Prostate gland (tissue), 2 donors: ENCODE measurements around the gene ADGRD1. TPM values are rescaled to one million over a fixed set of nuclear protein-coding genes. Genes with fewer than 3 reads are reported as not detected.
"Not testable (repeated sequence)": the region's sequence is repeated elsewhere in the genome, so short reads cannot be mapped to it uniquely, and the experiment has no call there.

ENCODE experiments used
- DNase-seq: peaks from one replicate; pipeline ENCODE4 v3.0.0-alpha.2; 2019; ENCODE audit warnings: low spot score
- H3K27ac ChIP-seq, 2 donors: fragments of 200-600 bp; sonication (generic); 2 replicates each; pipeline ENCODE4 v1.5.1; 2017 to 2019
- H3K27me3 ChIP-seq: fragments of 200-600 bp; sonication (generic); replicated peaks from 2 replicates; pipeline ENCODE4 v1.5.1; 2019; ENCODE audit not compliant: insufficient read depth
- H3K36me3 ChIP-seq, 2 donors: fragments of 200-600 bp; sonication (generic); 1 replicate in 1 of 2; 2 replicates in 1 of 2; pipeline versions ENCODE4 v1.5.1 to v1.8.1; 2017 to 2019
- H3K4me1 ChIP-seq: fragments of 200-600 bp; sonication (generic); replicated peaks from 2 replicates; pipeline ENCODE4 v1.5.1; 2019
- H3K4me3 ChIP-seq, 2 donors: fragments of 200-600 bp; sonication (generic); 2 replicates each; pipeline ENCODE4 v1.5.1; 2017 to 2019
- H3K9me3 ChIP-seq: fragments of 200-600 bp; sonication (generic); 2 replicates; pipeline ENCODE4 v1.5.1; 2017
- POLR2A ChIP-seq: fragments of 450-650 bp; IDR thresholded peaks from one replicate; pipeline ENCODE4 v1.6.1; 2016; ENCODE audit warnings: antibody characterized with exemption, mild to moderate bottlenecking
- POLR2AphosphoS5 ChIP-seq: sonication (generic); formaldehyde crosslinking; IDR thresholded peaks from one replicate; pipeline ENCODE4 v1.6.1; 2017; ENCODE audit warnings: antibody characterized with exemption
- whole genome bisulfite sequencing: methylation state at CpG from one replicate; pipeline ENCODE4 v1.1.5; 2018; 5-methylcytosine and 5-hydroxymethylcytosine counted together
- intact Hi-C: fragments of 100-400 bp; cut with DNase I; formaldehyde crosslinking; loops from one replicate; pipeline ENCODE4 v1.14.2; 2022
- total RNA-seq, 2 donors: library from RNA; depleted of rRNA; stranded (reverse); fragments of >200 nt; gene quantifications; one replicate each; pipeline ENCODE4 v1.1.0, GENCODE V29; 2016
- TF ChIP-seq, protein P1 (sequence below), 4 experiments: fragments of 200-600 bp in 2 of 4; fragments of 450-650 bp in 2 of 4; sonication (generic) in 2 of 4; IDR thresholded peaks; 1 replicate in 3 of 4; 2 replicates in 1 of 4; pipeline ENCODE4 v1.5.1; 2016 to 2019; ENCODE audit warnings: antibody characterized with exemption in 4 of 4, mild to moderate bottlenecking in 2 of 4, moderate library complexity in 2 of 4

ADGRD1 gene
- total RNA-seq, result 10 to 100 TPM in 1 of 2 donors, 1 to 10 TPM in 1; 4.3 to 20.9 TPM

GRCh38 chr12:130953771-130954543 lies at the start of gene ADGRD1:
ADGRD1 (plus strand) TSS chr12:130953907; CDS start chr12:130954466, 559 bp downstream.
- intact Hi-C loops, result loop anchor here (5.0 kb wide), 1 partner anchor 37 kb away; no protein-coding TSS in a partner anchor
- Histone ChIP-seq H3K9me3 (no peaks in the 10 kb centered on the region), H3K4me1 (no peaks in the 10 kb centered on the region), H3K27ac (peak within 1 kb of the TSS; percentile 37 to 42), H3K36me3 (no peaks in the 10 kb centered on the region), H3K27me3 (peaks cover 3% of the 10 kb centered on the region), H3K4me3 (peak within 1 kb of the TSS; percentile 17)
- WGBS, result 11% methylated on average over 24 of the region's 24 CpGs
- DNase-seq, result no peak
- no peak for TF ChIP-seq POLR2AphosphoS5
- TF ChIP-seq POLR2A, result no peak
- TF ChIP-seq, protein P1, sequence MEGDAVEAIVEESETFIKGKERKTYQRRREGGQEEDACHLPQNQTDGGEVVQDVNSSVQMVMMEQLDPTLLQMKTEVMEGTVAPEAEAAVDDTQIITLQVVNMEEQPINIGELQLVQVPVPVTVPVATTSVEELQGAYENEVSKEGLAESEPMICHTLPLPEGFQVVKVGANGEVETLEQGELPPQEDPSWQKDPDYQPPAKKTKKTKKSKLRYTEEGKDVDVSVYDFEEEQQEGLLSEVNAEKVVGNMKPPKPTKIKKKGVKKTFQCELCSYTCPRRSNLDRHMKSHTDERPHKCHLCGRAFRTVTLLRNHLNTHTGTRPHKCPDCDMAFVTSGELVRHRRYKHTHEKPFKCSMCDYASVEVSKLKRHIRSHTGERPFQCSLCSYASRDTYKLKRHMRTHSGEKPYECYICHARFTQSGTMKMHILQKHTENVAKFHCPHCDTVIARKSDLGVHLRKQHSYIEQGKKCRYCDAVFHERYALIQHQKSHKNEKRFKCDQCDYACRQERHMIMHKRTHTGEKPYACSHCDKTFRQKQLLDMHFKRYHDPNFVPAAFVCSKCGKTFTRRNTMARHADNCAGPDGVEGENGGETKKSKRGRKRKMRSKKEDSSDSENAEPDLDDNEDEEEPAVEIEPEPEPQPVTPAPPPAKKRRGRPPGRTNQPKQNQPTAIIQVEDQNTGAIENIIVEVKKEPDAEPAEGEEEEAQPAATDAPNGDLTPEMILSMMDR (IDR thresholded peaks at IDR 0.05), result no peak

- Histone ChIP-seq H3K27ac (no peak overlapping the region), H3K36me3 (no peaks in the 10 kb centered on the region), H3K27me3 (no peaks in the 10 kb centered on the region), H3K4me1 (no peaks in the 10 kb centered on the region), H3K4me3 (no peak overlapping the region), H3K9me3 (no peaks in the 10 kb centered on the region)
- DNase-seq, result no peak
- WGBS, result 94% methylated on average over 2 of the region's 2 CpGs
- no peak for TF ChIP-seq POLR2AphosphoS5
- no peak for TF ChIP-seq POLR2A
- TF ChIP-seq, protein P1 (IDR thresholded peaks at IDR 0.05), result no peak
- intact Hi-C loops, result no loop called here
These were observed 49.6 kb upstream of the ADGRD1 start for GRCh38 chr12:130904064-130904463.

GRCh38 chr12:130904936-130905455 lies 48.7 kb upstream of the ADGRD1 start:
- H3K4me1 ChIP-seq, H3K36me3 ChIP-seq, H3K27me3 ChIP-seq, DNase-seq, intact Hi-C loops, H3K9me3 ChIP-seq, H3K27ac ChIP-seq, H3K4me3 ChIP-seq: not testable (repeated sequence)
- WGBS, result 89% methylated on average over 29 of the region's 31 CpGs

- Histone ChIP-seq H3K4me3 (no peak overlapping the region), H3K27ac (no peak overlapping the region), H3K36me3 (no peaks in the 10 kb centered on the region), H3K4me1 (no peaks in the 10 kb centered on the region), H3K27me3 (no peaks in the 10 kb centered on the region), H3K9me3 (no peaks in the 10 kb centered on the region)
- intact Hi-C loops, result no loop called here
- TF ChIP-seq POLR2A, result no peak
- TF ChIP-seq, protein P1 (IDR thresholded peaks at IDR 0.05), result no peak
- no peak for TF ChIP-seq POLR2AphosphoS5
- no peak for DNase-seq
- 91% methylated on average over 4 of the region's 4 CpGs for WGBS
These were observed 44.6 kb upstream of the ADGRD1 start for GRCh38 chr12:130909111-130909510.

- Histone ChIP-seq H3K36me3 (no peaks in the 10 kb centered on the region), H3K9me3 (no peaks in the 10 kb centered on the region), H3K27ac (no peak overlapping the region), H3K4me3 (no peak overlapping the region), H3K4me1 (no peaks in the 10 kb centered on the region), H3K27me3 (no peaks in the 10 kb centered on the region)
- TF ChIP-seq, protein P1 (IDR thresholded peaks at IDR 0.05), result no peak
- TF ChIP-seq POLR2A (no peak), POLR2AphosphoS5 (no peak)
- WGBS, result 96% methylated on average over 1 of the region's 1 CpG
- DNase-seq, result no peak
- intact Hi-C loops, result no loop called here
These were observed 42.5 kb upstream of the ADGRD1 start for GRCh38 chr12:130911193-130911592.
